ENCODE results near the gene KCNJ6. TPM values are rescaled to one million over a fixed set of nuclear protein-coding genes. Genes with fewer than 3 reads are reported as not detected.
A peak's percentile ranks its signal among the peaks of the same experiment; 100 is the strongest.
"Not testable (repeated sequence)": the region's sequence is repeated elsewhere in the genome, so short reads cannot be mapped to it uniquely, and the experiment has no call there.

The KCNJ6 gene
- total RNA-seq, 2 experiments from 2014 or later = not detected

DNA sequence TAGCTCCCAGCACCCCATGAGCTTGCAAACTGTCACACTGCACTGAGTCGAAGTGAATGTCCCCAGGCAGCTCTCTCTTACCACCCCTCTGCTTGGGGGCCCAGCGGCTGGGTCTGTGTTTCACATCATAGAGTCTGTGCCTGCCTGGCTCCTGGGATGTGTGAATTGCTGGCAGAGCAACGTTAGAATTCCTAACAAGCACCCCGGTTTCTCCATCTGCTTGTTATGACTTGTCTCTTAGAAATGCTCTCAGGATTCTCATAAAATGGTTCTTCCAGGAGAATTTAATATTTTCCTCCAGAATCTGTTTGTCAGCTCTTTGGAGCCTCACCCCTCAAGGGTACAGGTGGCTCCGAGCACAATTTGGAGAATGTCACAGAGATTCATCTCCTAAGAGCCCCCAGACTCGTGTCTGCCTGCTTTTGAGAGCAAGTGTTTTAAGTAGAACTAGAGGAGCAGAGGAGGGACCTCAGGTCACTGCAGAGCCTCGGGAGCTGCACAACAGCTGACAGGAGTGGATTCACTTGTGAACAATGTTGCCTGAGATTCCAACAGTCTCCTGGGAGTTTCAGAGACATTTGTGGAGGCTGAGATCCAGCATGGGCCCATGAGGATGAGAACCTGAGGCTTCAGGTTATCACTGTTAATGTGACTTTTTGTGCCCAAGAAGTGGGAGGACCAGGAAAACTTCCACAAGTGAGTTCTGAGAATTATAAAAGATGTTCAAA, 131.5 kb downstream of the KCNJ6 start:
- POLR2A ChIA-PET = no interaction called here
- Mint-ChIP-seq H3K27me3 (no peaks in the 10 kb centered on the region), H3K36me3 (no peaks in the 10 kb centered on the region), H3K9me3 (peaks cover 1% of the 10 kb centered on the region), H3K27ac (no peak overlapping the region), H3K4me1 (no peaks in the 10 kb centered on the region), H3K4me3 (no peak overlapping the region)
- DNase-seq (no peak), ATAC-seq (ENCODE audit: low read depth) (no peak)

DNA sequence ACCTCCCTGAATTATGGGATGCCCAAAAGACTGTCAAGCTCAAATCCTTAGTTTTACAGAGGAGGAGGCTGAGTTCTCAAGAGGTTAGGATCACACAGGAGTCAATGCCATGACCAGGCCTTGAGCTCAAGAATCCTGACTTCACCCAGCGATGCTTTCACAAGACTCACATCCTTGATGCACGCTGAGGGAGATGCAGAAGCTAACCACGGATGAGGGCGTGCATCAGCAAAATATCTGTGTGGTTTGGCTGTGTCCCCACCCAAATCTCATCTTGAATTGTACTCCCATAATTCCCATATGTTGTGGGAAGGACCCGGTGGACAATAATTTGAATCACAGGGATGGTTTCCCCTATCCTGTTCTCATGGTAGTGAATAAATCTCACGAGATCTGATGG, 133.2 kb downstream of the KCNJ6 start:
- H3K27ac Mint-ChIP-seq = peak overlapping the region; percentile 52
- peaks cover 2% of the 10 kb centered on the region for H3K27me3 Mint-ChIP-seq
- no peak overlapping the region for H3K4me3 Mint-ChIP-seq
- POLR2A ChIA-PET = no interaction called here
- DNase-seq = no peak
- no peak for ATAC-seq (ENCODE audit: low read depth)
- no peaks in the 10 kb centered on the region for H3K36me3 Mint-ChIP-seq
- no peaks in the 10 kb centered on the region for H3K4me1 Mint-ChIP-seq
- H3K9me3 Mint-ChIP-seq = peaks cover 1% of the 10 kb centered on the region

DNA sequence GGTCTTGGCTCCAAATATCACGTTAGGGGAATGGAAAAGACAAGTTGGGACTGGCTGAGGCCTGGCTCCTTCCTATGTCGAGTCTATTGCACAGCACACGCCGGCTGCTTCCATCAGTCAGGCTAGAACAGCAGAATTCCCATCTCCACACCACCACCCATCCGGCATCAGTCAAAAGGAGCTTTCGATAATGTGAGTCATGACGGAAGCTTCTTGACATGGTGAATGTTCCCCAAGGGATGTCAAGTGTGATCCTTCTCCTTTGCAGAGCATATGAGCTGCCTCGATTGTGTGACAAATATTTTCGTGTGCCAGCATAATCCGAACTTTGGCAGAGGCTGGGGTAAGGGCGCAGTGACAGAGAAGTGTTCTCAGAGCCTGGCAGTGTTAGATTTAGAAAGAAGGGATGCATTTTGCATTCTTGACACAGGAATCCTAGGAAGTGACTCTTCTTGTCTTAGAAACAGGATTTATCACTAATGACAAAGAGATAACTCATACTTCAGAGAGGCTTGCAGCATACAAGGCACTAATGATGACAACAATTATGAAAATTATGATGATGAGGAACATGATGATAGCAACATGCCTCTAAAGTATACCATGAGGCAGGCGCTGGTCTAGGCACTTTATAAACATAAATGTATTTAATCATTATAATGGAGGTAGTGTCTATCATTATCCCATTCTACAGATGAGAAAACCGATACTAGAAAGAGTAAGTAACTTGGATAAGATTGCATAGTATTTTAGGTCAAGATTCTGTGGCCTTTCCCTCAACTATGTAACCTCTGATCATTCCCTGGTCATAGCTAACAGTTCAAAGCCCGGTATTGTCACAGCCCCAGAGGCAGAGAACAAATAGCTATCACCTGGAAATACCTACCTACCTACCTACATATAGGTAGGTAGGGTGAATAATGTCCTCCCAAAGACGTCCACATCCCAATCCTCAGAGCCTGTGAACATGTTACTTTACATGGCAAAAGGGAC, 135.0 kb downstream of the KCNJ6 start:
- DNase-seq (no peak), ATAC-seq (ENCODE audit: low read depth) (no peak)
- Mint-ChIP-seq H3K27ac (no peak overlapping the region), H3K4me1 (no peaks in the 10 kb centered on the region), H3K27me3 (peaks cover 2% of the 10 kb centered on the region), H3K9me3 (peaks cover 1% of the 10 kb centered on the region), H3K36me3 (no peaks in the 10 kb centered on the region), H3K4me3 (no peak overlapping the region)
- POLR2A ChIA-PET = no interaction called here

DNA sequence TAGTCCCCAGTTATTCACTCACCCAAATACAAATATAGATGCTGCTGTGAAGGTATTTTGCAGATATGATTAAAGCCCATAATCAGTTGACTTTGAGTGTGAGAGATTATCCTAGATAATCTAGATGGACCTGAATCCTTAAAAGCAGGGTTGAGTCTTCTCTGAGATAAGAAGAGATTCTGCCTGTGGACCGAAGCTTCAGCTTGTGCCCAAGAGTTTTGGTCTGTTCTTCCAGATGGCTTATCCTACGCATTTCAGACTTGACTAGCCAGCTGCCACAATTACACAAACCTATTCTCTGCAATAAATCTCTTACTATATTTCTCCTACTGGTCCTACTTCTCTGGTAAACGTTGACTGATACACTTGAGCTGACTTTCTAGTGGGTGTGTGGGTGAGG, 145.1 kb downstream of the KCNJ6 start:
- DNase-seq (no peak), ATAC-seq (ENCODE audit: low read depth) (no peak)
- Mint-ChIP-seq H3K4me3 (no peak overlapping the region), H3K36me3 (no peaks in the 10 kb centered on the region), H3K27ac (no peak overlapping the region), H3K4me1 (no peaks in the 10 kb centered on the region), H3K27me3 (no peaks in the 10 kb centered on the region), H3K9me3 (no peaks in the 10 kb centered on the region)
- POLR2A ChIA-PET = no interaction called here

DNA sequence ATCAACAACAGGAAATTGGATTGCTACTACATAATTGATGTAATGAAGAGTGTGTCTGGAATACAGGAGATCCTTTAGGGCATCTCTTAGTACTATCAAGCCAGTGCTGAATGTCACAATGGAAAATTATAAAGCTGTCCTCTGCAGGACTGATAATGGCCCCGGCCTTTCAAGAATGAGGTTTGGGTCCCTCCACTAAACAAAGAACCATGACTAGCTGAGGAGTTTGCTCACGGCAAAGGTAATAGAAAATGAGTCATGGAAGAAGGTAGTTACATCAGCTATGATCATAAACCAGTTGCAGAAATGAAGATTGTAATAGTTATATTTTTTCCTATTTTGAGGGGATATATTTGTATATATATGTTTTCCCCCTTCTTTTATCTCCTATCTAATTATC, 145.8 kb downstream of the KCNJ6 start:
- H3K9me3 Mint-ChIP-seq = no peaks in the 10 kb centered on the region
- ATAC-seq (ENCODE audit: low read depth) (no peak), DNase-seq (no peak)
- H3K27me3 Mint-ChIP-seq = no peaks in the 10 kb centered on the region
- H3K4me3 Mint-ChIP-seq = no peak overlapping the region
- H3K27ac Mint-ChIP-seq = no peak overlapping the region
- H3K36me3 Mint-ChIP-seq = no peaks in the 10 kb centered on the region
- no peaks in the 10 kb centered on the region for H3K4me1 Mint-ChIP-seq
- POLR2A ChIA-PET = no interaction called here

DNA sequence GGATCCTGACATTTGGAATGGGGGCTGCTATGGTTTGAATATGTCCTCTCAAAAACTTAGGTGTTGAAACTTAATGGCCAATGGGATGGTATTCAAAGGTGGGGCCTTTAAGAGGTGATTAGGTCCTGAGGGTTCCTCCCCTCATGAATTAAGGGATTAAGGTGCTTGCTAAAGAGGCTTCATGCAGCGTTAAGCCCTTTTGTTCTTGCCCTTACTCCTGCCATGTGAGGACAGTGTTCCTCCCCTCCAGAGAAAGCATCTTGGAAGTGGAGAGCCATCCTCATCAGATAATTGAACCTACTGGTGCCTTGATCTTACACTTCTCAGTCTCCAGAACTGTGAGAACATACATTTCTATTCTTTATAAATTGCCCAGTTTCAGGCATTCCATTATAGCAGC, 146.6 kb downstream of the KCNJ6 start:
- no peaks in the 10 kb centered on the region for H3K27me3 Mint-ChIP-seq
- H3K4me3 Mint-ChIP-seq = no peak overlapping the region
- no peak overlapping the region for H3K27ac Mint-ChIP-seq
- H3K36me3 Mint-ChIP-seq = no peaks in the 10 kb centered on the region
- ATAC-seq (ENCODE audit: low read depth) = no peak
- no peak for DNase-seq
- H3K4me1 Mint-ChIP-seq = no peaks in the 10 kb centered on the region
- POLR2A ChIA-PET = no interaction called here
- H3K9me3 Mint-ChIP-seq = no peaks in the 10 kb centered on the region

DNA sequence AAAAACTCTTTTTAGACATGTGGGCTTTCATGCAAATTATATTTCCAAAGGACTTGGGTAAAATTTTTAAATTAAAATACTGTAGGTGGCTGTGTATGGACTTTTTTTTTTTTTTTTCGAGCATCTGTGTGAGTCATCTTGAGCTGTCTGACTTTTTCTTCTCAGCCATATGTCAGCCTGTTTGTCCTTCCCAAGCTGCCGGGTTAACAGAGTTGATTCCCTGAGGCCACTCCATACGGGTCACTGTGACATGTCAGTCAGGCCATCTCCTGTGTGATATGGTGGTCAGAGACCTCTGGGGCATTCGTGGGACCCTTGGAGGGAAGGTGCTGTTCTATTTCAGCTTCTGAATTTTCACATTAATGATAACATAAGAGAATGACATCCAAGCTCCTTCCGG, 148.3 kb downstream of the KCNJ6 start:
- Mint-ChIP-seq H3K27ac (no peak overlapping the region), H3K4me3 (no peak overlapping the region), H3K9me3 (no peaks in the 10 kb centered on the region), H3K4me1 (no peaks in the 10 kb centered on the region), H3K27me3 (no peaks in the 10 kb centered on the region), H3K36me3 (no peaks in the 10 kb centered on the region)
- no peak for ATAC-seq (ENCODE audit: low read depth)
- POLR2A ChIA-PET = no interaction called here
- no peak for DNase-seq

DNA sequence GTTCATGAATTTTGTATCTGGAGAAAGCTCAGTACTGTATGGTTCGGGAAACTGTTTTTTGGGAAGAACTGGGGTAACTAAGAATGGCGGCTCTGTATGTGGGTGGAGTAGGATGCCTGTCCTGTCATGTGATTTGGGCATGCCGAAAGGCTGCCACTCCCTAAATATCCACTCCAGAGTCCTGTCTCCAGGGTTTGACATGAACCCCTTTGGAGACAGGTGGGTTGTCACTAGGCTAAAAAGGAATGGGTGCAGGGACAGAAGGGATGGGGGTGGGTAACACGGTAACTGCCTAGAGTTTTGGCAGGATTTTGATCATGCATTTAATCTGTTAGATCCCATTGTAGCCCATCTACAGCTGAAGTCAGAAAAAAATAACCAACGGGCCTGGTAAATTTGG, 150.1 kb downstream of the KCNJ6 start:
- ATAC-seq (ENCODE audit: low read depth) (no peak), DNase-seq (no peak)
- no peaks in the 10 kb centered on the region for H3K4me1 Mint-ChIP-seq
- no peak overlapping the region for H3K27ac Mint-ChIP-seq
- POLR2A ChIA-PET = no interaction called here
- no peak overlapping the region for H3K4me3 Mint-ChIP-seq
- no peaks in the 10 kb centered on the region for H3K36me3 Mint-ChIP-seq
- H3K27me3 Mint-ChIP-seq = no peaks in the 10 kb centered on the region
- no peaks in the 10 kb centered on the region for H3K9me3 Mint-ChIP-seq

DNA sequence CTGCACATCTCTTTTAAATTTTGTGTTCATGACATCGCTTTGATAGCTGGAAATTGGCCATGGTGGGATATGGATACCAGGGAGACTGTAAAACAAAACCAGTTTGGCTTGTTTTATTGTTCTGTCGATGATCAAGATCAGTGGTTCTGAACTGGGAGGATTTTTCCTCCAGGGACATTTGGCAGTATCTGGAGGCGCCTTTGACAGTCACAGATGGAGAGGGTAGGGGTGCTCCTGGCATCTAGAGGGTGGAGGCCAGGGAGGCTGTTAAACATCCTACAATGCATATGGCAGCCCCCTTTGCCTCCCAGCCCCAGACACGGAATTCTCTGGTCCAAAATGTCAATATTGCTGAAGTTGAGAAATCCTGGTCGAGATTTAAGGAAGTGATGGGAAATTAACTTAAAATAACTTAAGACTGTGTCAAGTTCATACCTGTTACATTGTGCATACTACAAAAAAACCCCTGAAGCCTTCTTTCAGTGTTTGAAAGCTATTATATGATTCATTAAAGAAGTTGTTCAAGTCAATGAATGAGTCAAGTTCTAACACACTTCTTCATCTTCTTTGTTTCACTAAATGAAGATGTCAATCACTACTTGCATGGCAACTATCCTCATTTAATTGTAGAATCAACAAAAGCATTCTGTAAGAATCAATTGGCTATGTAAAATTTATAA, 150.9 kb downstream of the KCNJ6 start:
- no peak for ATAC-seq (ENCODE audit: low read depth)
- no peak overlapping the region for H3K4me3 Mint-ChIP-seq
- no peaks in the 10 kb centered on the region for H3K27me3 Mint-ChIP-seq

DNA sequence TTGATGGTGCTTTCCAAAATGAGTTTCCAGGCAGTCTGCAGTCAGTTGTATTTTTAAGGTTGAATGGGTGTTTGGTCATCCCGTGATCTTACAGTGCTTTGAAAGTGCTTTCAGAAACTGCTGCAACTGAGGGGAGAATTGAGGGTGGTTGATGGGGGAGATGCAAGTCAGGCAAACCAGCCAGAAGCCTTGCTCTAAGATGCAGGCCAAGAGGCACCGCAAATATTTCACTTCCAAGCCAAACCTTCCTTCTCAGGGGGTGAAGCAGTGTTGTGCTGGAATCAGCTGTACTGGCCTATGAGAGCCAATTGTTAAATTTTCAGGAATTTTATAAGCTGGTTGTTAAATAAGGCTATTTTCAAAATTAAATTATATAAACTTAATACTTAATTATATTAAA, 151.6 kb downstream of the KCNJ6 start:
- Mint-ChIP-seq H3K4me3 (no peak overlapping the region), H3K27me3 (no peaks in the 10 kb centered on the region), H3K36me3 (no peaks in the 10 kb centered on the region), H3K4me1 (no peaks in the 10 kb centered on the region), H3K9me3 (no peaks in the 10 kb centered on the region), H3K27ac (no peak overlapping the region)
- POLR2A ChIA-PET = no interaction called here
- no peak for DNase-seq
- no peak for ATAC-seq (ENCODE audit: low read depth)

More for the DNA sequence above, 150.9 kb downstream of the KCNJ6 start:
- no peak overlapping the region for H3K27ac Mint-ChIP-seq
- H3K9me3 Mint-ChIP-seq = no peaks in the 10 kb centered on the region
- DNase-seq = no peak
- POLR2A ChIA-PET = no interaction called here
- no peaks in the 10 kb centered on the region for H3K36me3 Mint-ChIP-seq
- H3K4me1 Mint-ChIP-seq = no peaks in the 10 kb centered on the region

DNA sequence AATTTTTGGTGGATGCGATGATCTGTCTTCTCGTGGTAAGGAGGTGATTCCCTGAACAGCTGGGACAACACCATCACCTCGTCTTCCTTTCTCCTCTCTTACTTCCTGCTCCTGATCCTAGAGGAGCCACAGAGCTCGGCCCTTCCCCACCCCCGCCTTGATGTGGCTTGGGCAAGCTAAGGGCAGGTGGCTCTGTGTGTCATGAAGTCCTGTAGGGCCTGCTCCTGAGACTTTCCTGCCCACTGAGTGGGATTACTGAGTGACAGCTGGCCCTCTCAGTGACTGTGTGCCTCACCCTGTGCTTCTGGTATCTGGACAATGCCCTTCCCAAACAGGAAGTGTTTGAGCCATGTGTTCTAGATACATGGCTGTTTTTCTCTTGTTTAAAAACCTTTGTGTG, 153.0 kb downstream of the KCNJ6 start:
- no peaks in the 10 kb centered on the region for H3K4me1 Mint-ChIP-seq

DNA sequence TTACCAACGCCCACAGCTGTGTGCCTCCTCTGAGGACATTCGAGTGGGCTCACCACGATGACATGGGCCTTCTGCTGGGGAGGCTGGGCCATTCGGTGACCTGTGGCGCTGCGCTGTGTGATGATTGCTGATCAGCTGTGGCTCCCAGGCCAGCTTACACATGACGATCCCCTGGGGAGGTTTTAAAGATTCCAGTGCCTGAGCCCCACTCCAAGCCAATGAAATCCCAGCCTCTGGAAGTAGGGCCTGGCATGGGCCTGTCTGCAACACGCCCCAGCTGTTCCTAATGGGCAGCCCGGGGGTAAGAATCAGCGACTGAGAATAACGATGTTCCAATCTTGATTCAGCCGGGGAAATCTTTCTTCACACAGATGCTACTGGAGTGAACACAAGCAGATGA, 153.7 kb downstream of the KCNJ6 start:
- POLR2A ChIA-PET = no interaction called here
- Mint-ChIP-seq H3K27me3 (no peaks in the 10 kb centered on the region), H3K4me3 (no peak overlapping the region), H3K36me3 (no peaks in the 10 kb centered on the region), H3K9me3 (no peaks in the 10 kb centered on the region), H3K4me1 (no peaks in the 10 kb centered on the region), H3K27ac (no peak overlapping the region)
- DNase-seq = no peak
- no peak for ATAC-seq (ENCODE audit: low read depth)

More for the DNA sequence above, 153.0 kb downstream of the KCNJ6 start:
- POLR2A ChIA-PET = no interaction called here
- H3K9me3 Mint-ChIP-seq = no peaks in the 10 kb centered on the region
- no peak overlapping the region for H3K27ac Mint-ChIP-seq
- DNase-seq (no peak), ATAC-seq (ENCODE audit: low read depth) (no peak)
- no peaks in the 10 kb centered on the region for H3K27me3 Mint-ChIP-seq
- H3K36me3 Mint-ChIP-seq = no peaks in the 10 kb centered on the region
- H3K4me3 Mint-ChIP-seq = no peak overlapping the region

DNA sequence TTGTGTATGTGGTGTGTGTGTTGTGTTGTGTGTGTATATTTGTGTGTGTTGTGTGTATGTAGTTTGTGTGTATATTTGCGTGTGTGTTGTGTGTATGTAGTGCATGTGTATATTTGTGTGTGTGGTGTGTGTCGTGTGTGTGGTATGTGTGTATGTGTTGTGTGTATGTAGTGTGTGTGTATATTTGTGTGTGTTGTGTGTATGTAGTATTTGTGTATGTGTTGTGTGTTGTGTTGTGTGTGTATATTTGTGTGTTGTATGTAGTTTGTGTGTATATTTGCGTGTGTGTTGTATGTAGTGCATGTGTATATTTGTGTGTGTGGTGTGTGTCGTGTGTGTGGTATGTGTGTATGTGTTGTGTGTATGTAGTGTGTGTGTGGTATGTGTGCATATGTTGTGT, 154.9 kb downstream of the KCNJ6 start:
- H3K36me3 Mint-ChIP-seq; H3K9me3 Mint-ChIP-seq; H3K4me3 Mint-ChIP-seq; H3K27ac Mint-ChIP-seq; ATAC-seq (ENCODE audit: low read depth); H3K4me1 Mint-ChIP-seq; H3K27me3 Mint-ChIP-seq; POLR2A ChIA-PET; DNase-seq: not testable (repeated sequence)

DNA sequence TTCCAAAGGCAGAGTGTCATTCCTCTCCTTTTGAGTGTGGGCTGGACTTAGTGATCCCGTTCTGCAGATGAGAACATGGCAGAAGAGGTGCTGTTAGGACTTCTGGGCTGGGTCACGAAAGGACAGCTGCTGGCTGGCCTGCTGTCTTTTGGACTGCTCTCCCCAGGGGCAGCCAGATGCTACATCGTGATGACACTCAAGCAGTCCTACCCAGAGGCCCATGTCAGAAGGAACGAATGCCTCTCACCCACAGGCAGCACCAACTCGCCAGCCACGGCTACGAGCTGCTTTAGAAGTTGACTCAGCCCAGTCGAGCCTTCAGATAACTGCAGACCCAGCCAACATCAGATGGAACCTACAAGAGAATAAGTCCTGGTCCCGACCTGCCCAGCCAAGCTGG, 156.5 kb downstream of the KCNJ6 start:
- POLR2A ChIA-PET = no interaction called here
- H3K27me3 Mint-ChIP-seq = no peaks in the 10 kb centered on the region
- H3K4me3 Mint-ChIP-seq = no peak overlapping the region
- H3K36me3 Mint-ChIP-seq = no peaks in the 10 kb centered on the region
- DNase-seq (no peak), ATAC-seq (ENCODE audit: low read depth) (no peak)
- H3K9me3 Mint-ChIP-seq = no peaks in the 10 kb centered on the region
- no peak overlapping the region for H3K27ac Mint-ChIP-seq
- no peaks in the 10 kb centered on the region for H3K4me1 Mint-ChIP-seq
